ENCODE measurements around the gene PLCB2. TPM values are rescaled to one million over a fixed set of nuclear protein-coding genes. Genes with fewer than 3 reads are reported as not detected.

The PLCB2 gene
- total RNA-seq: 0.11 TPM in 1 of 2 replicates, not detected in the other

GRCh38 chr15:40307421-40308211 is at the start of gene PLCB2:
TSS of gene PLCB2 (minus strand) at chr15:40307935. CDS start at chr15:40307672, 263 bp downstream.

GRCh38 chr15:40340740-40341400 is 33.1 kb upstream of the PLCB2 start, which contains the start of gene CCDC9B:
TSS of gene CCDC9B (minus strand) at chr15:40340939. CDS start at chr15:40340819, 120 bp downstream.

GRCh38 chr15:40323239-40323952 is 15.7 kb upstream of the PLCB2 start, which contains the start of gene INAFM2:
TSS of gene INAFM2 (plus strand) at chr15:40323692. CDS start at chr15:40324056, 364 bp downstream.

GRCh38 chr15:40282869-40283614 is 24.7 kb downstream of the PLCB2 start, which contains the start of gene ANKRD63:
TSS of gene ANKRD63 (minus strand) at chr15:40283064. CDS start at chr15:40282586, 478 bp downstream.

GRCh38 chr15:40238532-40239403 is 69.0 kb downstream of the PLCB2 start, which contains the start of gene PAK6:
TSS of gene PAK6 (plus strand) at chr15:40239063. CDS start at chr15:40264786, 25,723 bp downstream.

Other genes with a start within 250 kb of the PLCB2 start
- gene BMF, start 199.1 kb downstream of the PLCB2 start, total RNA-seq: 4.3 and 5.4 TPM in 2 replicates
- gene BUB1B, start 146.9 kb downstream of the PLCB2 start, total RNA-seq: 4.6 and 5.1 TPM in 2 replicates
- gene PAK6, start 68.9 kb downstream of the PLCB2 start, total RNA-seq: not detected in 2 replicates
- gene ANKRD63, start 24.9 kb downstream of the PLCB2 start, total RNA-seq: not detected in 2 replicates
- gene INAFM2, start 15.8 kb upstream of the PLCB2 start, total RNA-seq: 17.6 and 28.2 TPM in 2 replicates
- gene CCDC9B, start 33.0 kb upstream of the PLCB2 start, total RNA-seq: 11.8 and 12.4 TPM in 2 replicates
- not detected in 2 replicates for gene PHGR1, start 43.1 kb upstream of the PLCB2 start, total RNA-seq
- gene DISP2, start 50.3 kb upstream of the PLCB2 start, total RNA-seq: under 0.01 and 0.09 TPM in 2 replicates
- 11.2 and 12.3 TPM in 2 replicates for gene KNSTRN, start 74.8 kb upstream of the PLCB2 start, total RNA-seq
- gene IVD, start 97.9 kb upstream of the PLCB2 start, total RNA-seq: 28.6 and 38.5 TPM in 2 replicates
- gene BAHD1, start 133.0 kb upstream of the PLCB2 start, total RNA-seq: 6.3 and 7.6 TPM in 2 replicates
- 5.1 and 6.3 TPM in 2 replicates for gene CHST14, start 163.0 kb upstream of the PLCB2 start, total RNA-seq

Measured in dermis lymphatic vessel endothelial cell (primary cell).